HCT116 (cell line): ENCODE data around the gene AOPEP. TPM values are rescaled to one million over a fixed set of nuclear protein-coding genes. Genes with fewer than 3 reads are reported as not detected.

ENCODE experiments used
- ATAC-seq: fragments of 200-7000 bp; cut with Tn5 transposase; 2 replicates; pipeline ENCODE4 v1.9.1; 2020; ENCODE audit warnings: mild to moderate bottlenecking, moderate library complexity
- BruUV-seq: library from RNA; stranded (reverse); fragments of 400-500 nt; replicated peaks from 2 replicates; lab custom pipeline; 2021; lab: Mats Ljungman, UMichigan
- CTCF ChIA-PET: fragments of 300-600 bp; sonication (Branson Sonifier 250); formaldehyde crosslinking; loops from one replicate; lab custom pipeline; 2021; ENCODE audit warnings: antibody characterized with exemption; lab: Charles Lee
- POLR2A ChIA-PET: fragments of 300-600, 350-600 bp; sonication (Branson Sonifier 250); formaldehyde crosslinking; loops from one replicate; lab custom pipeline; 2021; ENCODE audit warnings: antibody characterized with exemption; lab: Charles Lee
- RAD21 ChIA-PET, 2 experiments: fragments of 300-600 bp; sonication (Branson Sonifier 250); formaldehyde crosslinking; loops; one replicate each; lab custom pipeline; 2023; ENCODE audit warnings: low total read pairs in 2 of 2; ENCODE audit not compliant: uncharacterized antibody in 2 of 2, unreplicated experiment in 2 of 2, low non-redundant PET in 1 of 2; lab: Charles Lee
- DNase-seq: peaks from one replicate; pipeline ENCODE4 v3.0.0-alpha.2; 2010; ENCODE audit warnings: low read depth, low spot score
- H2AFZ ChIP-seq: fragments of 200-600 bp; shearing (Covaris generic), sonication (generic); 2 replicates; pipeline ENCODE4 v1.6.1; 2017; ENCODE audit warnings: low read depth, mixed run types, mixed read lengths, antibody characterized with exemption, low read length; ENCODE audit not compliant: poor library complexity, severe bottlenecking
- H3K27ac ChIP-seq: 2 replicates; pipeline ENCODE4 v1.5.1; 2012; ENCODE audit warnings: low read depth, low read length
- H3K27me3 ChIP-seq: fragments of 200-600 bp; sonication (generic); 2 replicates; pipeline ENCODE4 v1.6.1; 2016; ENCODE audit warnings: mixed run types, low read length, mixed read lengths; ENCODE audit not compliant: insufficient read depth
- H3K36me3 ChIP-seq, 2 experiments: fragments of 200-500 bp in 1 of 2; fragments of 200-600 bp in 1 of 2; sonication (Bioruptor generic) in 1 of 2; sonication (generic) in 1 of 2; 2 replicates each; pipeline versions ENCODE4 v1.5.1 to v1.6.1; 2014 to 2016; ENCODE audit warnings: low read length in 2 of 2, inconsistent platforms in 1 of 2, mixed read lengths in 1 of 2, mixed run types in 1 of 2; ENCODE audit not compliant: insufficient read depth in 2 of 2, control insufficient read depth in 1 of 2
- H3K4me1 ChIP-seq, 2 experiments: fragments of 200-600 bp in 1 of 2; sonication (generic) in 1 of 2; 2 replicates each; pipeline versions ENCODE4 v1.5.1 to v1.6.1; 2012 to 2017; ENCODE audit warnings: low read length in 2 of 2, inconsistent platforms in 1 of 2, mild to moderate bottlenecking in 1 of 2, mixed read lengths in 1 of 2, mixed run types in 1 of 2, moderate library complexity in 1 of 2; ENCODE audit not compliant: insufficient read depth in 2 of 2, control insufficient read depth in 1 of 2
- H3K4me2 ChIP-seq: fragments of 200-600 bp; sonication (generic); 2 replicates; pipeline ENCODE4 v1.6.1; 2017; ENCODE audit warnings: mixed run types, low read length, mixed read lengths
- H3K4me3 ChIP-seq, 2 experiments: fragments of 200-600 bp in 1 of 2; sonication (generic) in 1 of 2; replicated peaks in 1 of 2; 2 replicates each; pipeline ENCODE4 v1.5.1; 2011 to 2016; ENCODE audit warnings: low read length in 2 of 2, control low read depth in 1 of 2, low read depth in 1 of 2, mild to moderate bottlenecking in 1 of 2, mixed read lengths in 1 of 2, mixed run types in 1 of 2
- H3K79me2 ChIP-seq: fragments of 200-600 bp; sonication (generic); 2 replicates; pipeline ENCODE4 v1.6.1; 2017; ENCODE audit warnings: mild to moderate bottlenecking, mixed run types, low read length, moderate library complexity, mixed read lengths; ENCODE audit not compliant: insufficient read depth
- H3K9ac ChIP-seq: fragments of 200-600 bp; sonication (generic); 2 replicates; pipeline ENCODE4 v1.6.1; 2016; ENCODE audit warnings: low read length, mixed read lengths
- H3K9me2 ChIP-seq: fragments of 200-600 bp; sonication (generic), shearing (Covaris generic); 2 replicates; pipeline ENCODE4 v1.6.1; 2017; ENCODE audit warnings: mixed run types, mild to moderate bottlenecking, moderate library complexity; ENCODE audit not compliant: insufficient read depth
- H3K9me3 ChIP-seq, 2 experiments: fragments of 200-500 bp in 1 of 2; fragments of 200-600 bp in 1 of 2; sonication (Bioruptor generic) in 1 of 2; sonication (generic) in 1 of 2; 2 replicates each; pipeline ENCODE4 v1.6.1; 2014 to 2017; ENCODE audit warnings: low read length in 2 of 2, mixed read lengths in 2 of 2, inconsistent platforms in 1 of 2, low read depth in 1 of 2, mild to moderate bottlenecking in 1 of 2, mixed run types in 1 of 2, moderate library complexity in 1 of 2; ENCODE audit not compliant: control insufficient read depth in 1 of 2, insufficient read depth in 1 of 2
- H4K20me1 ChIP-seq: fragments of 200-600 bp; sonication (generic), shearing (Covaris generic); 2 replicates; pipeline ENCODE4 v1.6.1; 2017; ENCODE audit warnings: mixed run types, mild to moderate bottlenecking, moderate library complexity; ENCODE audit not compliant: insufficient read depth
- ATF3 ChIP-seq: IDR thresholded peaks from 2 replicates; pipeline ENCODE4 v1.6.1; 2012
- CBX3 ChIP-seq: IDR thresholded peaks from 2 replicates; pipeline ENCODE4 v1.6.1; 2012; ENCODE audit warnings: low read depth
- CEBPB ChIP-seq: IDR thresholded peaks from 2 replicates; pipeline ENCODE4 v1.6.1; 2012; ENCODE audit warnings: low read depth
- ELF1 ChIP-seq: IDR thresholded peaks from 2 replicates; pipeline ENCODE4 v1.6.1; 2012; ENCODE audit warnings: low read depth, borderline replicate concordance
- EZH2 ChIP-seq: fragments of 200-600 bp; sonication (generic); IDR thresholded peaks from 2 replicates; pipeline ENCODE4 v1.6.1; 2017; ENCODE audit warnings: antibody characterized with exemption, mixed run types
- EZH2phosphoT487 ChIP-seq: fragments of 200-600 bp; IDR thresholded peaks from 2 replicates; pipeline ENCODE4 v1.6.1; 2018; ENCODE audit warnings: antibody characterized with exemption, borderline replicate concordance
- FOSL1 ChIP-seq: IDR thresholded peaks from 2 replicates; pipeline ENCODE4 v1.6.1; 2012; ENCODE audit warnings: low read depth
- JUND ChIP-seq: IDR thresholded peaks from 2 replicates; pipeline ENCODE4 v1.6.1; 2012
- POLR2A ChIP-seq: IDR thresholded peaks from 2 replicates; pipeline ENCODE4 v1.7.0; 2011; ENCODE audit warnings: borderline replicate concordance; ENCODE audit not compliant: insufficient read depth, insufficient read length; ENCODE audit errors: extremely low read depth
- POLR2AphosphoS5 ChIP-seq: IDR thresholded peaks from 2 replicates; pipeline ENCODE4 v1.6.1; 2011; ENCODE audit warnings: mild to moderate bottlenecking, low read depth, low read length, moderate library complexity
- RAD21 ChIP-seq: IDR thresholded peaks from 2 replicates; pipeline ENCODE4 v1.6.1; 2012; ENCODE audit warnings: low read depth, mild to moderate bottlenecking
- SIN3A ChIP-seq: IDR thresholded peaks from 2 replicates; pipeline ENCODE4 v1.6.1; 2012; ENCODE audit warnings: low read depth
- SP1 ChIP-seq: IDR thresholded peaks from 2 replicates; pipeline ENCODE4 v1.6.1; 2012; ENCODE audit warnings: low read depth
- SRF ChIP-seq: IDR thresholded peaks from 2 replicates; pipeline ENCODE4 v1.6.1; 2012; ENCODE audit warnings: low read depth
- TCF7L2 ChIP-seq: IDR thresholded peaks from 2 replicates; pipeline ENCODE4 v1.7.0; 2011; ENCODE audit warnings: borderline replicate concordance, inconsistent platforms; ENCODE audit not compliant: insufficient read depth, insufficient read length; ENCODE audit errors: extremely low read depth
- YY1 ChIP-seq: IDR thresholded peaks from 2 replicates; pipeline ENCODE4 v1.6.1; 2011; ENCODE audit warnings: low read length, low read depth, moderate library complexity, mild to moderate bottlenecking; ENCODE audit not compliant: insufficient replicate concordance; ENCODE audit errors: extremely low read depth
- ZBTB33 ChIP-seq: IDR thresholded peaks from 2 replicates; pipeline ENCODE4 v1.6.1; 2011; ENCODE audit warnings: mild to moderate bottlenecking, low read length, moderate library complexity; ENCODE audit not compliant: insufficient replicate concordance; ENCODE audit errors: extremely low read depth
- ZNF274 ChIP-seq: fragments of 200-500 bp; sonication (Bioruptor generic); IDR thresholded peaks from 2 replicates; pipeline ENCODE4 v1.6.1; 2014; ENCODE audit warnings: mild to moderate bottlenecking, low read depth, low read length, inconsistent platforms
- intact Hi-C: fragments of 100-400 bp; cut with micrococcal nuclease; formaldehyde crosslinking; loops from 2 replicates; pipeline ENCODE4 v1.10.0; 2022
- total RNA-seq: library from RNA; stranded (reverse); gene quantifications from one replicate; pipeline ENCODE4 v1.2.1, GENCODE V29; 2021; ENCODE audit not compliant: unreplicated experiment
- TF ChIP-seq, protein P1 (sequence below), 3 experiments: fragments of 200-600 bp in 1 of 3; sonication (generic) in 1 of 3; IDR thresholded peaks in 2 of 3; conservative IDR thresholded peaks in 1 of 3; 2 replicates each; pipeline ENCODE4 v1.5.1; 2012 to 2017; ENCODE audit warnings: low read depth in 2 of 3, low read length in 2 of 3, antibody characterized with exemption in 1 of 3, borderline replicate concordance in 1 of 3, control low read depth in 1 of 3, mild to moderate bottlenecking in 1 of 3, mixed read lengths in 1 of 3, mixed run types in 1 of 3, moderate library complexity in 1 of 3; ENCODE audit not compliant: insufficient read depth in 1 of 3
- TF ChIP-seq, protein P2 (sequence below): IDR thresholded peaks from 2 replicates; pipeline ENCODE4 v1.6.1; 2012

AOPEP gene
- total RNA-seq, 1 experiment from 2014 or later: 15.1 TPM

- CTCF ChIA-PET: no interaction called here
- RAD21 ChIA-PET: no interaction called here
- Histone ChIP-seq H3K9me2 (no peaks in the 10 kb centered on the region), H3K36me3 (no peaks in the 10 kb centered on the region), H3K4me2 (no peak overlapping the region), H4K20me1 (no peaks in the 10 kb centered on the region), H3K9me3 (no peaks in the 10 kb centered on the region), H3K4me1 (no peaks in the 10 kb centered on the region; a peak in 1 of 4 replicates), H2AFZ (no peak overlapping the region), H3K27ac (no peak overlapping the region), H3K4me3 (no peak overlapping the region), H3K27me3 (no peaks in the 10 kb centered on the region), H3K79me2 (no peaks in the 10 kb centered on the region), H3K9ac (no peak overlapping the region)
- intact Hi-C loops: no loop called here
- ATAC-seq: no peak
- TF ChIP-seq ATF3 (no peak), ELF1 (no peak), POLR2AphosphoS5 (no peak), SRF (no peak), YY1 (no peak), SIN3A (no peak), RAD21 (no peak), ZBTB33 (no peak), FOSL1 (no peak), TCF7L2 (no peak), EZH2 (no peak), JUND (no peak), SP1 (no peak), CBX3 (no peak), EZH2phosphoT487 (no peak), POLR2A (no peak), CEBPB (no peak), ZNF274 (no peak)
- TF ChIP-seq, protein P1, sequence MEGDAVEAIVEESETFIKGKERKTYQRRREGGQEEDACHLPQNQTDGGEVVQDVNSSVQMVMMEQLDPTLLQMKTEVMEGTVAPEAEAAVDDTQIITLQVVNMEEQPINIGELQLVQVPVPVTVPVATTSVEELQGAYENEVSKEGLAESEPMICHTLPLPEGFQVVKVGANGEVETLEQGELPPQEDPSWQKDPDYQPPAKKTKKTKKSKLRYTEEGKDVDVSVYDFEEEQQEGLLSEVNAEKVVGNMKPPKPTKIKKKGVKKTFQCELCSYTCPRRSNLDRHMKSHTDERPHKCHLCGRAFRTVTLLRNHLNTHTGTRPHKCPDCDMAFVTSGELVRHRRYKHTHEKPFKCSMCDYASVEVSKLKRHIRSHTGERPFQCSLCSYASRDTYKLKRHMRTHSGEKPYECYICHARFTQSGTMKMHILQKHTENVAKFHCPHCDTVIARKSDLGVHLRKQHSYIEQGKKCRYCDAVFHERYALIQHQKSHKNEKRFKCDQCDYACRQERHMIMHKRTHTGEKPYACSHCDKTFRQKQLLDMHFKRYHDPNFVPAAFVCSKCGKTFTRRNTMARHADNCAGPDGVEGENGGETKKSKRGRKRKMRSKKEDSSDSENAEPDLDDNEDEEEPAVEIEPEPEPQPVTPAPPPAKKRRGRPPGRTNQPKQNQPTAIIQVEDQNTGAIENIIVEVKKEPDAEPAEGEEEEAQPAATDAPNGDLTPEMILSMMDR (IDR thresholded peaks at IDR 0.05 in 2 of 3, conservative IDR thresholded peaks at IDR 0.05 in 1 of 3; ENCODE audit: borderline replicate concordance in 1 of 3, insufficient read depth in 1 of 3, low read depth in 2 of 3, low read length in 2 of 3): no peak
- TF ChIP-seq, protein P2, sequence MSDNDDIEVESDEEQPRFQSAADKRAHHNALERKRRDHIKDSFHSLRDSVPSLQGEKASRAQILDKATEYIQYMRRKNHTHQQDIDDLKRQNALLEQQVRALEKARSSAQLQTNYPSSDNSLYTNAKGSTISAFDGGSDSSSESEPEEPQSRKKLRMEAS: no peak
- BruUV-seq: no TSS peak
- POLR2A ChIA-PET: no interaction called here
- DNase-seq: no peak
Measured at GRCh38 chr9:94713436-94714215, 12.9 kb upstream of the AOPEP start.
